AG10803 (cell line): ENCODE measurements around the gene STARD5.

ENCODE experiments used
- DNase-seq: peaks from one replicate; pipeline ENCODE4 v3.0.0; 2010; ENCODE audit warnings: low read depth
- H3K4me3 ChIP-seq: 2 replicates; pipeline ENCODE4 v1.5.1; 2011; ENCODE audit warnings: mild to moderate bottlenecking, low read length, control low read depth
- CTCF ChIP-seq: conservative IDR thresholded peaks from 2 replicates; pipeline ENCODE4 v1.5.1; 2011; ENCODE audit warnings: mild to moderate bottlenecking, low read length, control low read depth, inconsistent platforms

Gene STARD5

GRCh38 chr15:81337713-81338157, 13.8 kb upstream of the STARD5 start:
- no peak for TF ChIP-seq CTCF
- no peak overlapping the region; the same call in 1 of the 2 replicates for H3K4me3 ChIP-seq
- DNase-seq = peak; percentile 65

GRCh38 chr15:81337241-81337640, 13.3 kb upstream of the STARD5 start:
- no peak for TF ChIP-seq CTCF
- DNase-seq = no peak
- no peak overlapping the region for H3K4me3 ChIP-seq

GRCh38 chr15:81336568-81336967, 12.6 kb upstream of the STARD5 start:
- H3K4me3 ChIP-seq = no peak overlapping the region
- DNase-seq = peak; percentile 30
- peak; percentile 47 for TF ChIP-seq CTCF

- TF ChIP-seq CTCF = no peak
- no peak for DNase-seq
- no peak overlapping the region for H3K4me3 ChIP-seq
Observed at GRCh38 chr15:81335631-81336030, 11.7 kb upstream of the STARD5 start.

- no peak overlapping the region for H3K4me3 ChIP-seq
- DNase-seq = no peak
- no peak for TF ChIP-seq CTCF
Observed at GRCh38 chr15:81334768-81335435, 11.0 kb upstream of the STARD5 start.

- no peak for TF ChIP-seq CTCF
- no peak overlapping the region for H3K4me3 ChIP-seq
- DNase-seq = no peak
Observed at GRCh38 chr15:81333363-81333762, 9.4 kb upstream of the STARD5 start.

- no peak overlapping the region for H3K4me3 ChIP-seq
- no peak for TF ChIP-seq CTCF
- no peak for DNase-seq
Observed at GRCh38 chr15:81332326-81332725, 8.4 kb upstream of the STARD5 start.
